ENCODE results near the gene UNC79. TPM values are rescaled to one million over a fixed set of nuclear protein-coding genes. Genes with fewer than 3 reads are reported as not detected.

The UNC79 gene
- total RNA-seq, 2 donors from 2014 or later = 6.0 to 14.4 TPM

- Histone ChIP-seq H3K4me1 (ENCODE audit: control insufficient read depth, insufficient read depth, low read length) (peaks cover 13% of the 10 kb centered on the region), H3K27me3 (ENCODE audit: control insufficient read depth, insufficient read depth, low read length, poor library complexity, severe bottlenecking) (no peaks in the 10 kb centered on the region), H3K36me3 (ENCODE audit: control insufficient read depth, insufficient read depth, low read length) (no peaks in the 10 kb centered on the region), H3K4me3 (ENCODE audit: low read length) (no peak overlapping the region), H3K9ac (ENCODE audit: extremely low read depth, low read length, poor library complexity, severe bottlenecking) (no peak overlapping the region), H3K9me3 (ENCODE audit: control insufficient read depth, low read length) (no peaks in the 10 kb centered on the region), H3K27ac (ENCODE audit: low read depth, low read length) (no peak overlapping the region)
- H3K36me3 Mint-ChIP-seq (ENCODE audit: low read depth) = no peaks in the 10 kb centered on the region
- peaks cover 35% of the 10 kb centered on the region for H3K4me1 Mint-ChIP-seq
- H3K9me3 Mint-ChIP-seq = peaks cover 2% of the 10 kb centered on the region
- H3K27me3 Mint-ChIP-seq (ENCODE audit: insufficient read depth) = no peaks in the 10 kb centered on the region
- no peak overlapping the region for H3K4me3 Mint-ChIP-seq
- H3K27ac Mint-ChIP-seq = no peak overlapping the region
- TF ChIP-seq CTCF (conservative IDR thresholded peaks at IDR 0.05) = no peak
- no peak for DNase-seq
Measured at GRCh38 chr14:93675651-93676050, 244.9 kb downstream of the UNC79 start.

GRCh38 chr14:93676416-93676958 is 245.7 kb downstream of the UNC79 start:
- Histone ChIP-seq H3K4me1 (ENCODE audit: control insufficient read depth, insufficient read depth, low read length) (peaks cover 19% of the 10 kb centered on the region), H3K4me3 (ENCODE audit: low read length) (no peak overlapping the region), H3K36me3 (ENCODE audit: control insufficient read depth, insufficient read depth, low read length) (no peaks in the 10 kb centered on the region), H3K27ac (ENCODE audit: low read depth, low read length) (no peak overlapping the region), H3K9me3 (ENCODE audit: control insufficient read depth, low read length) (no peaks in the 10 kb centered on the region), H3K9ac (ENCODE audit: extremely low read depth, low read length, poor library complexity, severe bottlenecking) (no peak overlapping the region), H3K27me3 (ENCODE audit: control insufficient read depth, insufficient read depth, low read length, poor library complexity, severe bottlenecking) (no peaks in the 10 kb centered on the region)
- DNase-seq = no peak
- Mint-ChIP-seq H3K9me3 (peaks cover 2% of the 10 kb centered on the region), H3K36me3 (ENCODE audit: low read depth) (no peaks in the 10 kb centered on the region), H3K27ac (no peak overlapping the region), H3K4me1 (peaks cover 39% of the 10 kb centered on the region), H3K27me3 (ENCODE audit: insufficient read depth) (no peaks in the 10 kb centered on the region), H3K4me3 (no peak overlapping the region)
- no peak for TF ChIP-seq CTCF (conservative IDR thresholded peaks at IDR 0.05)
- WGBS, 2 experiments (ENCODE audit: insufficient coverage in 1 of 2, insufficient read length in 1 of 2) = 89% methylated on average over 1 to 2 of the region's 2 CpGs

- Histone ChIP-seq H3K9ac (ENCODE audit: extremely low read depth, low read length, poor library complexity, severe bottlenecking) (no peak overlapping the region), H3K4me1 (ENCODE audit: control insufficient read depth, insufficient read depth, low read length) (peaks cover 25% of the 10 kb centered on the region), H3K4me3 (ENCODE audit: low read length) (no peak overlapping the region), H3K36me3 (ENCODE audit: control insufficient read depth, insufficient read depth, low read length) (no peaks in the 10 kb centered on the region), H3K27me3 (ENCODE audit: control insufficient read depth, insufficient read depth, low read length, poor library complexity, severe bottlenecking) (no peaks in the 10 kb centered on the region), H3K9me3 (ENCODE audit: control insufficient read depth, low read length) (no peaks in the 10 kb centered on the region), H3K27ac (ENCODE audit: low read depth, low read length) (no peak overlapping the region)
- Mint-ChIP-seq H3K27ac (no peak overlapping the region), H3K9me3 (peaks cover 2% of the 10 kb centered on the region), H3K4me3 (no peak overlapping the region), H3K27me3 (ENCODE audit: insufficient read depth) (no peaks in the 10 kb centered on the region), H3K36me3 (ENCODE audit: low read depth) (no peaks in the 10 kb centered on the region), H3K4me1 (peaks cover 50% of the 10 kb centered on the region)
- TF ChIP-seq CTCF (conservative IDR thresholded peaks at IDR 0.05) = no peak
- no peak for DNase-seq
- 70% methylated on average over 1 of the region's 2 CpGs; no CpG with 5 or more reads in 1 of the 2 experiments for WGBS, 2 experiments (ENCODE audit: insufficient coverage in 1 of 2, insufficient read length in 1 of 2)
Measured at GRCh38 chr14:93682459-93682858, 251.7 kb downstream of the UNC79 start.
